AG04449 (cell line): Measurements from ENCODE around the gene ATP2A3.

Experiments
- CTCF ChIA-PET: fragments of 350-600 bp; formaldehyde crosslinking; extraction: SDS; loops from one replicate; lab custom pipeline; 2021; ENCODE audit warnings: antibody characterized with exemption; lab: Yijun Ruan, JAX
- POLR2A ChIA-PET: fragments of 400-600, 350-600 bp; formaldehyde crosslinking; extraction: SDS; loops from one replicate; lab custom pipeline; 2020; ENCODE audit warnings: antibody characterized with exemption, inconsistent platforms; lab: Yijun Ruan, JAX
- DNase-seq: peaks from one replicate; pipeline ENCODE4 v3.0.0-alpha.2; 2010; ENCODE audit warnings: low read depth, low spot score
- H3K4me3 ChIP-seq: 2 replicates; pipeline ENCODE4 v1.5.1; 2011; ENCODE audit warnings: low read depth, mild to moderate bottlenecking, control low read depth, low read length
- CTCF ChIP-seq: IDR thresholded peaks from one replicate; pipeline ENCODE4 v1.5.1; 2011; ENCODE audit warnings: mild to moderate bottlenecking, moderate library complexity, low read length, control low read depth, inconsistent platforms; ENCODE audit not compliant: insufficient read depth; ENCODE audit errors: missing control alignments

Gene ATP2A3

GRCh38 chr17:3911271-3912053 lies 52.8 kb downstream of the ATP2A3 start:
- H3K4me3 ChIP-seq: no peak overlapping the region
- no peak for TF ChIP-seq CTCF
- no peak for DNase-seq
- CTCF ChIA-PET: interaction anchor here (0.6 to 7.6 kb wide), 9 partner anchors 7 to 176 kb away, joined by 3 to 137 read pairs (median 49); partner anchors contain the start of gene CAMKK1
- POLR2A ChIA-PET: no interaction called here

GRCh38 chr17:3910420-3911270 lies 53.6 kb downstream of the ATP2A3 start:
- CTCF ChIA-PET: interaction anchor here (0.6 to 7.6 kb wide), 6 partner anchors 10 to 175 kb away, joined by 3 to 137 read pairs (median 4); no protein-coding TSS in a partner anchor
- no peak for DNase-seq
- POLR2A ChIA-PET: no interaction called here
- TF ChIP-seq CTCF: no peak
- H3K4me3 ChIP-seq: no peak overlapping the region

- CTCF ChIA-PET: interaction anchor here (1.1 kb wide), 1 partner anchor 166 kb away, joined by 3 read pairs; no protein-coding TSS in a partner anchor
These were observed 55.0 kb downstream of the ATP2A3 start for GRCh38 chr17:3909257-3909656.

GRCh38 chr17:3907483-3908216 lies 56.6 kb downstream of the ATP2A3 start:
- ChIA-PET CTCF (interaction anchor here (1.0 to 1.6 kb wide), 3 partner anchors 61 to 170 kb away, joined by 3 to 7 read pairs (median 4); no protein-coding TSS in a partner anchor), POLR2A (no interaction called here)
- no peak overlapping the region for H3K4me3 ChIP-seq
- DNase-seq: no peak
- TF ChIP-seq CTCF: peak; percentile 14

More at GRCh38 chr17:3909257-3909656, 55.0 kb downstream of the ATP2A3 start:
- no peak for TF ChIP-seq CTCF
- H3K4me3 ChIP-seq: no peak overlapping the region
- DNase-seq: no peak
- POLR2A ChIA-PET: no interaction called here

GRCh38 chr17:3906881-3907280 lies 57.4 kb downstream of the ATP2A3 start:
- POLR2A ChIA-PET: no interaction called here
- CTCF ChIA-PET: interaction anchor here (1.0 to 1.6 kb wide), 4 partner anchors 9 to 169 kb away, joined by 3 to 7 read pairs (median 4); no protein-coding TSS in a partner anchor
- no peak for DNase-seq
- no peak overlapping the region for H3K4me3 ChIP-seq
- no peak for TF ChIP-seq CTCF
